ENCODE results near the gene ST3GAL6.
"Not testable (repeated sequence)": the region's sequence is repeated elsewhere in the genome, so short reads cannot be mapped to it uniquely, and the experiment has no call there.

ST3GAL6 gene

DNA sequence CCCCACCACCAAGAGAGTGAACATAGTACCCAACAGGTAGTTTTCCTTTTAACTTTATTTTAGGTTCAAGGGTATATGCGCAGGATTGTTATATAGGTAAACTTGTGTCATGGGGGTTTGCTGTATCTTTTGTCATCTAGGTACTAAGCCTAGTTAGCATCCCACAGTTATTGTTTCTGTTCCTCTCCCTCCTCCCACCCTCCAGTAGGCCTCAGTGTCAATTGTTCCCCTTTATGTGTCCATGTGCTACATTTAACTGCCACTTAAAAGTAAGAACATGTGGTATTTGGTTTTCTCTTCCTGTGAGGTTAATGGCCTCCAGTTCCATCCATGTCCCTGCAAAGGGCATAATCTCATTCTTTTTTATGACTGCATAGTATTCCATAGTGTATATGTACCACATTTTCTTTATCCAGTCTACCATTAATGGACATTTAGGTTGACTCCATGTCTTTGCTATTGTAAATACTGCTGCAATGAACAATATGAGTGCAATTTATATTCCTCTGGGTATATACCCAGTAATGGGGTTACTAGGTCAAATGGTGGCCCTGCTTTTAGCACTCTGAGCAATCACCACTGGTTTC, 66.2 kb downstream of the ST3GAL6 start:
- Histone ChIP-seq H3K4me3 (ENCODE audit: low read depth, low read length, poor library complexity, severe bottlenecking) (no peak overlapping the region), H3F3A (ENCODE audit: insufficient read depth, low read length) (no peaks in the 10 kb centered on the region), H3K9me3 (ENCODE audit: low read length) (no peaks in the 10 kb centered on the region), H3K27ac (ENCODE audit: low read depth, low read length, poor library complexity, severe bottlenecking) (no peak overlapping the region), H3K4me1 (ENCODE audit: insufficient read depth, low read length, severe bottlenecking) (no peaks in the 10 kb centered on the region), H3K79me2 (ENCODE audit: insufficient read depth, low read length) (no peaks in the 10 kb centered on the region), H3K9me2 (ENCODE audit: low read depth, low read length) (no peaks in the 10 kb centered on the region), H4K20me1 (ENCODE audit: insufficient read depth, low read length) (no peaks in the 10 kb centered on the region), H3K27me3 (ENCODE audit: insufficient read depth, low read length) (no peaks in the 10 kb centered on the region), H3K36me3 (ENCODE audit: insufficient read depth, low read length) (no peaks in the 10 kb centered on the region), H3K9ac (ENCODE audit: low read length) (no peak overlapping the region), H3K4me2 (ENCODE audit: low read length) (no peak overlapping the region), H2AFZ (ENCODE audit: low read length) (no peak overlapping the region)
- TF ChIP-seq, protein P1, sequence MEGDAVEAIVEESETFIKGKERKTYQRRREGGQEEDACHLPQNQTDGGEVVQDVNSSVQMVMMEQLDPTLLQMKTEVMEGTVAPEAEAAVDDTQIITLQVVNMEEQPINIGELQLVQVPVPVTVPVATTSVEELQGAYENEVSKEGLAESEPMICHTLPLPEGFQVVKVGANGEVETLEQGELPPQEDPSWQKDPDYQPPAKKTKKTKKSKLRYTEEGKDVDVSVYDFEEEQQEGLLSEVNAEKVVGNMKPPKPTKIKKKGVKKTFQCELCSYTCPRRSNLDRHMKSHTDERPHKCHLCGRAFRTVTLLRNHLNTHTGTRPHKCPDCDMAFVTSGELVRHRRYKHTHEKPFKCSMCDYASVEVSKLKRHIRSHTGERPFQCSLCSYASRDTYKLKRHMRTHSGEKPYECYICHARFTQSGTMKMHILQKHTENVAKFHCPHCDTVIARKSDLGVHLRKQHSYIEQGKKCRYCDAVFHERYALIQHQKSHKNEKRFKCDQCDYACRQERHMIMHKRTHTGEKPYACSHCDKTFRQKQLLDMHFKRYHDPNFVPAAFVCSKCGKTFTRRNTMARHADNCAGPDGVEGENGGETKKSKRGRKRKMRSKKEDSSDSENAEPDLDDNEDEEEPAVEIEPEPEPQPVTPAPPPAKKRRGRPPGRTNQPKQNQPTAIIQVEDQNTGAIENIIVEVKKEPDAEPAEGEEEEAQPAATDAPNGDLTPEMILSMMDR (IDR thresholded peaks at IDR 0.05; ENCODE audit: low read length): no peak
- no peak for TF ChIP-seq EZH2 (IDR thresholded peaks at IDR 0.05; ENCODE audit: borderline replicate concordance, low read length)

DNA sequence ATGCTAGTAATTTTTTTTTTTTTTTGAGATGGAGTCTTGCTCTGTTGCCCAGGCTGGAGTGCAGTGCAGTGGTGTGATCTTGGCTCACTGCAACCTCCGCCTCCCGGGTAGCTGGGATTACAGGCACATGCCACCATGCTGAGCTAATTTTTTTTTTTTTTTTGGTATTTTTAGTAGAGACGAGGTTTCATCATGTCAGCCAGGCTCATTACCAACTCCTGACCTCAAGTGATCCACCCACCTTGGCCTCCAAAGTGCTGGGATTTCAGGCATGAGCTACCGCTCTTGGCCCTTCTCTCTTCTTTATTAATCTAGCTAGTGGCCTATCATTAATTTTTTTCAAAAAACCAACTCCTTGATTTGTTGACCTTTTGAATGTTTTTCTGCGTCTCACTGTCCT, 67.9 kb downstream of the ST3GAL6 start:
- H3K27me3 ChIP-seq (ENCODE audit: insufficient read depth, low read length); H3F3A ChIP-seq (ENCODE audit: insufficient read depth, low read length); H4K20me1 ChIP-seq (ENCODE audit: insufficient read depth, low read length); H3K9me2 ChIP-seq (ENCODE audit: low read depth, low read length); H3K36me3 ChIP-seq (ENCODE audit: insufficient read depth, low read length); H3K4me1 ChIP-seq (ENCODE audit: insufficient read depth, low read length, severe bottlenecking); H3K4me2 ChIP-seq (ENCODE audit: low read length); H3K9ac ChIP-seq (ENCODE audit: low read length); H2AFZ ChIP-seq (ENCODE audit: low read length); H3K79me2 ChIP-seq (ENCODE audit: insufficient read depth, low read length); H3K27ac ChIP-seq (ENCODE audit: low read depth, low read length, poor library complexity, severe bottlenecking); H3K9me3 ChIP-seq (ENCODE audit: low read length); H3K4me3 ChIP-seq (ENCODE audit: low read depth, low read length, poor library complexity, severe bottlenecking): not testable (repeated sequence)

DNA sequence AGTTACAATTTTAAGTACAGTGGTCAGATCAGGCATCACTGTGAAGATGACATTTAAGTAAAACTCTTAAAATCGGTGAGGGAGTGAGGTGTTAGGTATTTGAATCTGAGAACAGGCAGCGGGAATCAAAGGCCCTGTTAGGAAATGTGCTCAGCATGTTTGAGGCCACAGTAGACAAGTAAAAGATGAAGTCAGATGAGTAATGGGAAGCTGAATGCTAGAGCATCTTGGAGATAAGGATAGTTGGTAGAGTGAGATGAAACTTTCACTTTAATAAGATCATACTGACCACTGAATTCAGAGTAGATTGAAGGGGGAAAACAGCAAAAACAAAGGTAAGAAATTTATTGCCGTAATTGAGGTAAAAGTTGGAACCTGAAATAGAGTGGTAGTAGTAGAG, 76.7 kb downstream of the ST3GAL6 start:
- Histone ChIP-seq H3K9me3 (ENCODE audit: low read length) (no peaks in the 10 kb centered on the region), H2AFZ (ENCODE audit: low read length) (no peak overlapping the region), H3F3A (ENCODE audit: insufficient read depth, low read length) (no peaks in the 10 kb centered on the region), H4K20me1 (ENCODE audit: insufficient read depth, low read length) (no peaks in the 10 kb centered on the region), H3K36me3 (ENCODE audit: insufficient read depth, low read length) (no peaks in the 10 kb centered on the region), H3K4me2 (ENCODE audit: low read length) (no peak overlapping the region), H3K9me2 (ENCODE audit: low read depth, low read length) (no peaks in the 10 kb centered on the region), H3K27me3 (ENCODE audit: insufficient read depth, low read length) (no peaks in the 10 kb centered on the region), H3K4me3 (ENCODE audit: low read depth, low read length, poor library complexity, severe bottlenecking) (no peak overlapping the region), H3K4me1 (ENCODE audit: insufficient read depth, low read length, severe bottlenecking) (no peaks in the 10 kb centered on the region), H3K27ac (ENCODE audit: low read depth, low read length, poor library complexity, severe bottlenecking) (no peak overlapping the region), H3K79me2 (ENCODE audit: insufficient read depth, low read length) (no peaks in the 10 kb centered on the region), H3K9ac (ENCODE audit: low read length) (no peak overlapping the region)
- TF ChIP-seq EZH2 (IDR thresholded peaks at IDR 0.05; ENCODE audit: borderline replicate concordance, low read length): no peak
- TF ChIP-seq, protein P1 (IDR thresholded peaks at IDR 0.05; ENCODE audit: low read length): no peak

DNA sequence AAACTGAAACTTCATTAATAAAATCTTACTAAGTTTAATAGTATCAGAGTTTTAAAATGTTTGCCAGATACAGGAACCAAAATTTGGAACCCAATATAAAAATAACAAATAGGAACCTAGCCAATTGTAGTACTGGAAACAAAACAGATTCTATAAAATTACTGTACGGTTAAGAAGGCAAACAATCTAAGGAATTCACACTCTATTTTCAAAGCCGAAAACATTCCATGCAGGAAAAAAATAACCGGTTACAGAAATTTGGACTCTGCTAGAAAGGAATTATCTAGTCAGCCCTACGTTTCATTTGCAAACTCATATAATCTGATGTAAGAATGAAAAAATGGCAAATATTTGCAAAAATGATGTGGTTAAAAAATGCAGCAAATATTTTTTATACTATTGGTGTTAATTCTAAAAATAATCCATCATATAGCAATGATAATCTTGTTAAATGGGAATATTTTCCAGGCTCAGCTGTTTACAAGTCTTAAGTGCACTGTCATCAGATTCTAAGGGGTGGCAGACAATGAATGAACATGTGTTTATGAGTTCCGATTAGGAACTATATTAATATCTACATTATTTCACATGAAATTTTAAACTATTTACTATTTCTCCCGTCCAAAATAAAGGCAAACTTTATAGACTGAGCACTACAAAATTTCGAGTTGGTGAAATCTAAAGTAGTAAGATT, 80.3 kb downstream of the ST3GAL6 start:
- Histone ChIP-seq H3K4me1 (ENCODE audit: insufficient read depth, low read length, severe bottlenecking) (no peaks in the 10 kb centered on the region), H3K36me3 (ENCODE audit: insufficient read depth, low read length) (no peaks in the 10 kb centered on the region), H3K4me2 (ENCODE audit: low read length) (no peak overlapping the region)

More for the DNA sequence above, 80.3 kb downstream of the ST3GAL6 start:
- Histone ChIP-seq H3K4me3 (ENCODE audit: low read depth, low read length, poor library complexity, severe bottlenecking) (no peak overlapping the region), H2AFZ (ENCODE audit: low read length) (no peak overlapping the region), H4K20me1 (ENCODE audit: insufficient read depth, low read length) (no peaks in the 10 kb centered on the region), H3K9ac (ENCODE audit: low read length) (no peak overlapping the region), H3K79me2 (ENCODE audit: insufficient read depth, low read length) (no peaks in the 10 kb centered on the region), H3K27me3 (ENCODE audit: insufficient read depth, low read length) (no peaks in the 10 kb centered on the region), H3K27ac (ENCODE audit: low read depth, low read length, poor library complexity, severe bottlenecking) (no peak overlapping the region), H3K9me3 (ENCODE audit: low read length) (no peaks in the 10 kb centered on the region), H3K9me2 (ENCODE audit: low read depth, low read length) (0 out of 2 replicates have a peak, but pooled peaks cover 3% of the 10 kb centered on the region), H3F3A (ENCODE audit: insufficient read depth, low read length) (no peaks in the 10 kb centered on the region)
- no peak for TF ChIP-seq EZH2 (IDR thresholded peaks at IDR 0.05; ENCODE audit: borderline replicate concordance, low read length)
- TF ChIP-seq, protein P1 (IDR thresholded peaks at IDR 0.05; ENCODE audit: low read length): no peak
